ENCODE data around the gene MYO10. TPM values are rescaled to one million over a fixed set of nuclear protein-coding genes. Genes with fewer than 3 reads are reported as not detected.

Gene MYO10
- total and polyA plus RNA-seq, 2 of the 8 experiments (the other 6 are each of a cell fraction or from before 2014, with no cell fraction given), result 21.5 to 107 TPM

DNA sequence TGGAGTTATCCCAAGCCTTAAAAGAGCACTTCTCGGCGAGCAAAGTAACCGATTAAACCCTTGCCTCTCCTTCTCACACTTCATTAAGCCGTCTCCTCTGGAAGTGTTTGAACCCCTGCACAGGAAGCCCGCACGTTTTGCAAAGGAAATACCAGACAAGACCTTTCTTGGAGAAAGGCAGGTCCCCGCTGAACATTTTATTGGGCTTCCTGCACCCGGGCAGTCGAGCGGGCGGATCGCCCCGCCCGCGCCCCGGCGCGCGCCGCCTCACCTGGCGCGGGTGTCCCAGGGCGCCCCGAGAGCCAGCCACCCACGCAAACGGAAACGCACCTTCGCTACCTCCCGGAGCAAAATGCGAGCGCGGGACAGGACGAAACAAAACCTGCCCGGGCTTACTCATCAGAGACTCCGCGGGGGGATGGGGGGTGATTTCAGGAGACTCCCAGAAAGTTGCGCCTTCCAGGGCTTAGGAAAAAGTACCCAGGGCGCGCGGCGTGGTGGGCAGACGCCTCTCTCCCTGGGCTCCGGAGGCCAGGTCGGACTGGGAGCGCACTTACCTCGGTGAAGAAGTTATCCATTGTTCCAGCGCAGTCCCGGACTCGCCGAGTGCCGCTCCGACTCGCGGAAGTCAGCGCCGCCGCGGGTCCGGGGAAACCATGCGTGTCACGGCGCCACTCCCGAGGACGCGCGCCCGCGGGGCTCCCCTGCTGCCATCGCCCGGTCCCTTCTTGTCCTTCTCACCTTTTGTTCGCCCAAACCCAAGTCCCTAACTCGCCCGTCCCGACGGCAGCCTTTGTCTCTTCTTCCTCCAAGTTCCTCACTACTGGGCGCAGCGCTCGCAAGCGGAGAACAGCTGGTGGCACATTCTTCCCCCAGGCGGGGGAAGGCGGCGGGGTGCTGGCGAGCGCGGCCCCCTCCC lies 598 bp downstream of the MYO10 start (continued):
- TF ChIP-seq SP1 (IDR thresholded peaks at IDR 0.05; ENCODE audit: low read depth, low read length) (no peak), POLR2AphosphoS5 (IDR thresholded peaks at IDR 0.05; ENCODE audit: low read depth, low read length) (no peak), POU5F1 (IDR thresholded peaks at IDR 0.05; ENCODE audit: low read depth, low read length) (no peak), BACH1 (IDR thresholded peaks at IDR 0.05; ENCODE audit: low read length) (peak; percentile 22; the same call in 1 of the 2 replicates), CBX5 (IDR thresholded peaks at IDR 0.05; ENCODE audit: low read depth, low read length) (no peak), CBX8 (IDR thresholded peaks at IDR 0.05; ENCODE audit: borderline replicate concordance, low read depth, low read length) (no peak), ASH2L (IDR thresholded peaks at IDR 0.05; ENCODE audit: low read length) (peak; percentile 45), TAF1 (IDR thresholded peaks at IDR 0.05; ENCODE audit: low read depth, low read length) (no peak), SAP30 (IDR thresholded peaks at IDR 0.05; ENCODE audit: insufficient read depth, insufficient replicate concordance, low read length) (no peak), TAF7 (optimal IDR thresholded peaks at IDR 0.05; ENCODE audit: borderline replicate concordance, low read depth, low read length) (peak; percentile 46), FOSL1 (IDR thresholded peaks at IDR 0.05; ENCODE audit: insufficient read depth, low read depth, low read length) (no peak), SIRT6 (IDR thresholded peaks at IDR 0.05; ENCODE audit: low read length) (no peak), SUZ12 (IDR thresholded peaks at IDR 0.05; ENCODE audit: low read length) (peak; percentile 51; the same call in 1 of the 2 replicates), SP4 (IDR thresholded peaks at IDR 0.05; ENCODE audit: low read length) (no peak), SIN3A (conservative IDR thresholded peaks at IDR 0.05 in 1 of 2, IDR thresholded peaks at IDR 0.05 in 1 of 2; ENCODE audit: low read depth in 1 of 2, low read length in 2 of 2) (peak in 1 of 2 experiments; percentile 65; a peak in 1 of 4 replicates)
- TF ChIP-seq, protein P1, sequence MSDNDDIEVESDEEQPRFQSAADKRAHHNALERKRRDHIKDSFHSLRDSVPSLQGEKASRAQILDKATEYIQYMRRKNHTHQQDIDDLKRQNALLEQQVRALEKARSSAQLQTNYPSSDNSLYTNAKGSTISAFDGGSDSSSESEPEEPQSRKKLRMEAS (IDR thresholded peaks at IDR 0.05), result no peak
- TF ChIP-seq, protein P2, sequence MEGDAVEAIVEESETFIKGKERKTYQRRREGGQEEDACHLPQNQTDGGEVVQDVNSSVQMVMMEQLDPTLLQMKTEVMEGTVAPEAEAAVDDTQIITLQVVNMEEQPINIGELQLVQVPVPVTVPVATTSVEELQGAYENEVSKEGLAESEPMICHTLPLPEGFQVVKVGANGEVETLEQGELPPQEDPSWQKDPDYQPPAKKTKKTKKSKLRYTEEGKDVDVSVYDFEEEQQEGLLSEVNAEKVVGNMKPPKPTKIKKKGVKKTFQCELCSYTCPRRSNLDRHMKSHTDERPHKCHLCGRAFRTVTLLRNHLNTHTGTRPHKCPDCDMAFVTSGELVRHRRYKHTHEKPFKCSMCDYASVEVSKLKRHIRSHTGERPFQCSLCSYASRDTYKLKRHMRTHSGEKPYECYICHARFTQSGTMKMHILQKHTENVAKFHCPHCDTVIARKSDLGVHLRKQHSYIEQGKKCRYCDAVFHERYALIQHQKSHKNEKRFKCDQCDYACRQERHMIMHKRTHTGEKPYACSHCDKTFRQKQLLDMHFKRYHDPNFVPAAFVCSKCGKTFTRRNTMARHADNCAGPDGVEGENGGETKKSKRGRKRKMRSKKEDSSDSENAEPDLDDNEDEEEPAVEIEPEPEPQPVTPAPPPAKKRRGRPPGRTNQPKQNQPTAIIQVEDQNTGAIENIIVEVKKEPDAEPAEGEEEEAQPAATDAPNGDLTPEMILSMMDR (IDR thresholded peaks at IDR 0.05; ENCODE audit: control extremely low read depth in 1 of 3, insufficient read depth in 1 of 3, low read depth in 1 of 3, low read length in 3 of 3), result no peak
- TF ChIP-seq, protein P3, sequence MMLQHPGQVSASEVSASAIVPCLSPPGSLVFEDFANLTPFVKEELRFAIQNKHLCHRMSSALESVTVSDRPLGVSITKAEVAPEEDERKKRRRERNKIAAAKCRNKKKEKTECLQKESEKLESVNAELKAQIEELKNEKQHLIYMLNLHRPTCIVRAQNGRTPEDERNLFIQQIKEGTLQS (IDR thresholded peaks at IDR 0.05; ENCODE audit: insufficient read depth, low read depth, low read length), result no peak
